Myocyte (in vitro differentiated cells): ENCODE measurements around the gene SERPINI2. TPM values are rescaled to one million over a fixed set of nuclear protein-coding genes. Genes with fewer than 3 reads are reported as not detected.

ENCODE experiments used
- DNase-seq: peaks from one replicate; pipeline ENCODE4 v3.0.0-alpha.2; 2012; ENCODE audit warnings: low read depth
- polyA plus RNA-seq: library from polyadenylated mRNA; unstranded; fragments of >200 nt; gene quantifications from one replicate; pipeline ENCODE4 v1.2.1, GENCODE V29; 2012; ENCODE audit warnings: missing spikeins
- total RNA-seq: library from RNA; depleted of rRNA; stranded (reverse); fragments of >200 nt; gene quantifications from 2 replicates; pipeline ENCODE4 v1.2.3, GENCODE V29; 2014

The SERPINI2 gene, protein sequence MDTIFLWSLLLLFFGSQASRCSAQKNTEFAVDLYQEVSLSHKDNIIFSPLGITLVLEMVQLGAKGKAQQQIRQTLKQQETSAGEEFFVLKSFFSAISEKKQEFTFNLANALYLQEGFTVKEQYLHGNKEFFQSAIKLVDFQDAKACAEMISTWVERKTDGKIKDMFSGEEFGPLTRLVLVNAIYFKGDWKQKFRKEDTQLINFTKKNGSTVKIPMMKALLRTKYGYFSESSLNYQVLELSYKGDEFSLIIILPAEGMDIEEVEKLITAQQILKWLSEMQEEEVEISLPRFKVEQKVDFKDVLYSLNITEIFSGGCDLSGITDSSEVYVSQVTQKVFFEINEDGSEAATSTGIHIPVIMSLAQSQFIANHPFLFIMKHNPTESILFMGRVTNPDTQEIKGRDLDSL
- total RNA-seq, result not detected in 2 replicates
- not detected for polyA plus RNA-seq

DNA sequence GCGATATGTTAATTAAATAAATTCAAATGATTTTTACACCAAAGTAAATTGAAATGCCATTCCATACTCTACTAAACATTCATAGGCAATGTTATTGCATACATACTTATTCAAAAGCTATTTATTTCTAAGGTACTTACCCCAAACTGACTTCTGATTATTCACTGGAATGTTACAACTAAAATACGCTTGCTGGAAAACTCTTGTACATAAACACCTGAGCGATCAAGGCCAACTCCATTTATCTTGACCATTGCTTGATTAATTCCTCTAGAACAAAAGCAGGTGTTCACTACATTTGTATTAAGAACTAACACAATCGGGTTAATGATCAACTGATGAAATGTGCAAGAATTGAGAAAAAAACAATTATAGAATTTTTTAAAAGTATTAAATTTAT lies at the start of gene SERPINI2:
SERPINI2 (minus strand) TSS at position 180 of the 400 bp plus-strand sequence. CDS start 2,208 bp downstream, outside the sequence.
- no peak for DNase-seq

DNA sequence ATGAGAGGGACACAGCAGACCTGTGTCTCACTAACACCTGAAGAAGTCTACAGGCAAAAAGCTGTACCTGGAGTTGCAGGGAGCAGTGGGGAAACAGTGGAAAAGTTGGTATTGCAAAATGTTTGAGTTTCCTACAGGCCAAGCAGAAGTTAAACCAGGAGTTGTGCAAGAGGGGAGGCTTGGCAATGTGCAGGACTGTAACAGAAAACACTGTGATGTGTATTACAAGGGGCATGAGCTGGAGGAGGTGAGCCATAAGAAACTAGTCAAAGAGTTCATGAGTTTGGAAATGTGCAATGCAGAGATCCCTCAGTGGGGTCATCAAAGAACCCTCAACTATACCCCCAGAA lies 47.1 kb upstream of the SERPINI2 start:
- no peak for DNase-seq

DNA sequence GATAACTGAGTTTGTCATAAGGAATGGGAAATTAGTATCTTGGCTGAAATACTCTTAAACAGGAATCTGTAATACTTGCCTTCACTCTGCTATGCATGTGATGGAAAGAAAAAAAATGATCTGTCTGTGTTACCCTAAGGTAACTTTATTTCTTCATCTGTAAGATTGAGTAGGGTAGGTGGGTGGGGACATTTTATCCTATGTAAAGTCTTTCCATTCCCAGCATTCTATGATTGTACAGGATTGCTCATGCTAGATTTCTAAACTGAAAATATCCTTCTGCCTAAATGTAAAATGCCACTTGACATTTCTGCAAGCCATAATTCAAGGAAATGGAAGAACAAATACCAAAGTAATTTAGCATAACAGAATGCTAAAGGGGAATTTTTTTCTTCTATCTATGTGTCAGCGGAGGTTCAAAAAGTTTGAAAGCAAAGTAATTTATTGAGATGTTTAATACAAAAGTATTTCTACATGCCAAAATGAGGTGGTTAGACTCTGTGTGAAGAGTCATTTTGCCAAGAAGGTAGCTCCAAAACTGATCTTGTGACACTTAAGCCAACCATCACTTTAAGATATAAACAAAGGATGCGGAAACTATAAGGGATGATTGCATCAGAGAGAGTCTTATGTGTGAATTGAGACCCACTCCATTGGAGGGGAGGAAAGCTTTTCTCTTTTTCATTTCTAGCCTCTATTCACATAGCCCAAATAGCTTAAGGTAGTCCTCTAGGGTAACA lies 46.6 kb upstream of the SERPINI2 start:
- no peak for DNase-seq

DNA sequence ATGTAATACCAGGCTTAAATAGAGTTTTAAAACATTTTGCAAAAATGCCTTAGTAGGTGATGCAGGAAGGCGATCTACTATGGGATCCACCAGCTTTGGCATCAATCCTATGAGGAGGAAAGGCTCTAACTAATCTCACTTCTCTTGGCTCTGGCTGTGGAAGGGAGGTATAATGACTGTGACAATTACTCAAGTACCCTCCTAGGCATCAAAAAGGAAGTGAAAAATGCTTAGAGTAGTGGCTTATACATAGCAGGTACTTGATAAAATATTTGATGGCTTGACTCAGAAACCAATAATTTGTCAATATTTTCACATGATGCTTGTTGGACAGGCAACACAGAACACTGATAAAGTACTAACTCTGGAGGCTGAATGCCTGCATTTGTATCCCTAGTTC lies 34.1 kb upstream of the SERPINI2 start:
- DNase-seq, result no peak

DNA sequence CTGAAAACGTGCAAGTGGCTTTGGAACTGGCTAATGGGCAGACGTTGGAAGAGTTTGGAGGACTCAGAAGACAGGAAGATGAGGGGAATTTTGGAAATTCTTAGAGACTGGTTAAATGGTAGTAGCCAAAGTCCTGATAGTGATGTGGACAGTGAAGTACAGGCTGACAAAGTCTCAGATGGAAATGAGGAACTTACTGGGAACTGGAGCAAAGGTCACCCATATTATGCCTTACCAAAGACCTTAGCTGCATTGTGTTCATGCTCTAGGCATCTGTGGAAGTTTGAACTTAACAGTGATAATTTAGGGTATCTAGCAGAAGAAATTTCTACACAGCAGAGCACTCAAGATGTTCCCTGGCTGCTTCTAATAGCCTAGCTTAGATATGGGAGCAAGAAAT lies 28.6 kb upstream of the SERPINI2 start:
- no peak for DNase-seq

DNA sequence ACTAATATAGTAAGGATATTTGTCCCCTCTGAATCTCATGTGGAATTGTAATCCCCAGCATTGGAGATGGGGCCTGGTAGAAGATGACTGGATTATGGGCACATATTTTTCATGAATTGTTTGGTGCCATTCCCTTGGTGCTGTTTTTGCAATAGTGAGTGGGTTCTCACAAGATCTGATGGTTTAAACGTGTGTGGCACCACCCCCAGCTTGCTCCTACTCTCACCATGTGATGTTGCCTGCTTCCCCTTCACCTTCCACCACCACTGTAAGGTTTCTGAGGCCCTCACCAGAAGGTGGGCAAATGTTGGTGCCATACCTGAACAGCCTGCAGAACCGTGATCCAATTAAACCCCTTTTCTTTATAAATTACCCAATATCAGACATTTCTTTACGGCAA lies 28.1 kb upstream of the SERPINI2 start:
- no peak for DNase-seq

DNA sequence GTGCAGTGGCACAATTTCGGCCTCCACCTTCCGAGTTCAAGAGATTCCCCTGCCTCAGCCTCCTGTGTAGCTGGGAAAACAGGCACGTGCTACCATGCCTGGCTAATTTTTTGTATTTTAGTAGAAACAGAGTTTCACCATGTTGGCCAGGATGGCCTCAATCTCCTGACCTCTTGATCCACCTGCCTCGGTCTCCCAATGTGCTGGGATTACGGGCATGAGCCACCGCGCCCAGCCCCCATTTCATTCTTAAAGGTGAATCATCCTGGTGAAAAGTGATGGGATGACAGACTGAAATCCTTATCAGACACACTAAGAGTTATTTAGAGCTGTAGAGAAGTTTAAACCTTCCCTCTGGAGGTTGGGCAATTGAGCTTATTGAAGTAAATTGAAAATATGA lies 24.1 kb upstream of the SERPINI2 start:
- DNase-seq, result no peak

DNA sequence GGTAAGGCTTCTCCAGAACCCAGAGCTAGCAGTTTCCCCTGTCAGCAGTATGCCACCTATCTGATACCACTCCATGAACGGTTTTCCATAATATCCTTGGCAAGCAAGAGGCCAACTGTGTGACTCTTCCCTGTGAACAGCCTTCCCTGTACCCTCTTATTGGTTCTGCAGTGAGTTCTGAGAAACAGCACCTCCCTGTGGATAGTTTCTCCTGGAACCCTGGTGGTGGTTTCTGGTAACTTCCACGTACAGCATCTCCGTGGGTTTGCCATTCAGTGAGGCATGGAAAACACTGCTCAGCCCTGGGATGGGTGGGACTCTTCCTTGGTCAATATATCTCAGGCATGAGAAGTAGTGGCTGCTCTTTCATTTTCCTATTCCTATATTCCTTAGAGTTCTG lies 19.4 kb upstream of the SERPINI2 start:
- no peak for DNase-seq

DNA sequence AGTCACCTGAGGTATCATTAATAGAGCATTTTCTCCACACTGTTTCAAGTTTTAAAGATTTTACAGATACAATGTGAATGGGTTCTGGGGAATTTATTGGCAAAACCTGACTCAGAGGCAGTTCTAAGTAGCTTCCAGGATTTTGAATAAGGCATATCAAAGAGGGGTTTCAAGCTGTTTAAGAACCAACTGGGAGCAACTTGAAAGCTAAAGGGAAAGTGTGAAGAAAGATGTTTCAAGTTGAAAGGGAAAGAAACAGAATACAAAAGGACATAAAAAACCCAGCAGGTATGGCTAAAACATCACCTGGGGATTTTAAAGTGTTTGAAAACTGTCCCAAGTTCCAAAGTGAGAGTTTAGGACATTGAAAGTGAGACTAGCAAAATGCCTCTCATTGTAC lies 17.8 kb upstream of the SERPINI2 start:
- DNase-seq, result no peak

DNA sequence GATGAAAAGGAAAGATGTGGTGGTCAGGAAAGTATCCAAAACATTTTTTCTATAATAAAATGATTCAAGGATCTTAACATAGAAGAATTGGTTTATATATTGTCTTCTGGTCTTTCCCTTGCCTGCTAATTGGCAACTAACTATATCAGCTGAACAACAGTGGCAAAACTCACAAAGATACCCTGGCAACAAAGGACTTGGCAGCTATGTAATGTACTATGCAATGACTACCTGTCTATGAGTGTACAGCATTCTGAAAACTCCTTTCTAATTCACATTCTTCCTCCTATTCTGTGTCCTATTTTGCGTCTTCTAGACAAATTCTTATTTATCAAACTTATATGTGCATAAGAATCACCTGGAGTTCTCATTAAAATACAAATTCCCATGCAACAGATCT lies 15.7 kb upstream of the SERPINI2 start:
- DNase-seq, result no peak

DNA sequence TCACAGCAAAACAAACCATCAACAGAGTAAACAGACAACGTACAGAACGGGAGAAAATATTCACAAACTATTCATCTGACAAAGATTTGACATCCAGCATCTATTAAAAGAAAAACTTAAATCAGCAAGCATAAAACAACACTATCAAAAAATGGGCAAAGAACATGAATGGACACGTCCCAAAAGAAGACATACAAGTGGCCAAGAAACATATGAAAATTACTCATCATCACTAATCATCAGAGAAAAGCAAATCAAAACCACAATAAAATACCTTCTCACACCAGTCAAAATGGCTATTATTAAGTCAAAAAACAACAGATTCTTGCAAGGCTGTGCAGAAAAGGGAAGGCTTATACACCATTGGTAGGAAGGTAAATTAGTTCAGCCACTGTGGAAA lies 13.7 kb upstream of the SERPINI2 start:
- DNase-seq, result no peak

DNA sequence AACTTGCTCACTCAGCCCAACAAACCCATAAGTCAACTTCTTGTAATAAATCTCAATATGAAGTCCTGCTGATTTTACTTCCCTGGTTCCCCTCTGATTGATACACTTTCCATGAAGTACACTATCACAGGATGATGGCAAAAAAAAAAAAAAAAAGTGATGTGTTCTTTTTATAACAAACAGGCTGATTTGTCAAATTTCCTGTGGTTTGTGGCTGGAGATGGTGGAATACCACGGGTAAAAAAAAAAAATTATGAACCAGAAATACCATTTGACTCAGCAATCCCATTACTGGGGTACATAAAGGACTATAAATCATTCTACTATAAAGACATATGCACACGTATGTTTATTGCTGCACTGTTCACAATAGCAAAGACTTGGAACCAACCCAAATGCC lies 10.7 kb upstream of the SERPINI2 start:
- DNase-seq, result no peak

DNA sequence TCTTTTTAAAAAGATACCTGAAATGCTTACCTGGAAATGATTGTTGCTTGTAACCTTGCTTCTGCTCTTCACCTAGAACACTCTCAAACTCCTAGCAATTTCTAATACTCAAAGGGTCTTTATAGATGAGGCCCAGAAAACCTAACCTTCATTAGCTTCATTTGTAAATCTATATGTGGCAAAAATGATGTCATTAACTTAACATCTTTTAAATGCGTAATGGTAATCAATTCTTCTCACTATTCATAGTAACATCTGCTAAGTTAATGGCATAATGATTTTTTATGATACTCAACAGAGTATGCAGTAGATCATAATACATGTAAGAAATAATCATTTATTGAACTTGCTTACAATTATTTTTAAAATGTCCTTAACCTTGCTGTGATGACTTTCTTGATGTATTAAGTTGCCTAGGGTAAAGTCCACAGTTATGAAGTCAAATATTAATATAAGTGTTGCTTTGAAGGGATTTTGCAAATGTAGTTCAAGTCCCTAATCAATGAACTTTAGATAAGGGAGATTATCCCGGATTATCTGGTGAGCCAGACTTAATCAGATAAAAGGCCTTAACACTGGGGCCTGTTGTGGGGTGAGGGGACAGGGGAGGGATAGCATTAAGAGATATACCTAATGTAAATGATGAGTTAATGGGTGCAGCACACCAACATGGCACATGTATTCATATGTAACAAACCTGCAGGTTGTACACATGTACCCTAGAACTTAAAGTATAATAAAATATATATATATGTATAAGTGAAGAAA lies 10.1 kb upstream of the SERPINI2 start:
- DNase-seq, result no peak

DNA sequence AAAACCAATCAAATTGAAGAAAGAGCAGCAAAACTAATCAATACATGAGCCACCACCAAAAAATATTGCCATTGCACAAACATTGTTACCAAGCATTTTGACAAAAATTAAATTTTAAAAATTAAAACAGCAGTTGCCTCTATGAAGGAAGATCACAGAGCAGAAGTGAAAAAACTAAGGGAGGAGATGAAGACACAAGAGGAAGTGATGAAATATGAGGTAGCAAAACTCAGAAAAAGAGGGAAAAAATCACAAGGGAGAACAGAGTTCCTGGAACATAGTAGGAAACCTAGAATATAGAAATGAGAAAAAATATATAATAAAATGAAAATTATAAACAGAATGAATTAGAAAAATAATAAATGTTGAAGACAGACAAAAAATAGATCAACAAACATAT lies 7.3 kb upstream of the SERPINI2 start:
- no peak for DNase-seq

DNA sequence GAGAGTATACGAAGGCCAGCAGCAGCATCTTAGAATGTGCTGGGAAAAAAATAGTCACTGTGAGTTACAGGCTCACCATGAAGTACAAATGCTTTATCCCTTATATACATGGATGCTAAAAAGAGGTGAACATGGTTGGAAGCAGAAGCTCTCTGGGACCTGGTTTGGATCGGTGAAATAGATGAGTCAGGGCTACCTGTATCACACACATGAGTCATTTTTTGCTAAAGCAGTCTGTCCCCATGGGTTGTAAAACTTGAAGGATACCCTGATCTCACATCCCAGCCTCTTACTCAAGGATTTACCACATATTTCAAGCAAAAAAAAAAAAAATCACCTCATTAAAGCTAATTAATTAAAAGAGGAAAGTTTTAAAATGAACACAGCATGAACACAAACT lies 6.9 kb upstream of the SERPINI2 start:
- DNase-seq, result no peak

DNA sequence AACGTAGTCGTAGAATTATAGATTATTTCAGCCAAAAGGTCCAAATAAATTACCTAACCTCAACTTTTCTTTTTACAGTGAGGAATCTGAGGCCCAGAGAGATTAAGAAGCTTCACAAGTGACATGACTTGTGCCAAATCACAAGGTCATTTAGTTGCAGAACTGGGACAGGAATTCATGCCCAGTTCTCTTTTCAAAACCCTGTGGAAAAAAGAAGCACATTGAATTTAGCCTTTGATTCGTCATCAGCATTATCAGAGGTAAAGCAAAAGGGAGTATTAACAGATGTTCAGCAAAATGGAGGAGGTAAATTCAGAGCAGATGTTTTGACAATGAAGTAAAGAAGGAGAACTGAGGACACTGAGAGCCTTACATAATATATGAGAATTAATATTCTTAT lies 4.5 kb downstream of the SERPINI2 start:
- DNase-seq, result no peak

DNA sequence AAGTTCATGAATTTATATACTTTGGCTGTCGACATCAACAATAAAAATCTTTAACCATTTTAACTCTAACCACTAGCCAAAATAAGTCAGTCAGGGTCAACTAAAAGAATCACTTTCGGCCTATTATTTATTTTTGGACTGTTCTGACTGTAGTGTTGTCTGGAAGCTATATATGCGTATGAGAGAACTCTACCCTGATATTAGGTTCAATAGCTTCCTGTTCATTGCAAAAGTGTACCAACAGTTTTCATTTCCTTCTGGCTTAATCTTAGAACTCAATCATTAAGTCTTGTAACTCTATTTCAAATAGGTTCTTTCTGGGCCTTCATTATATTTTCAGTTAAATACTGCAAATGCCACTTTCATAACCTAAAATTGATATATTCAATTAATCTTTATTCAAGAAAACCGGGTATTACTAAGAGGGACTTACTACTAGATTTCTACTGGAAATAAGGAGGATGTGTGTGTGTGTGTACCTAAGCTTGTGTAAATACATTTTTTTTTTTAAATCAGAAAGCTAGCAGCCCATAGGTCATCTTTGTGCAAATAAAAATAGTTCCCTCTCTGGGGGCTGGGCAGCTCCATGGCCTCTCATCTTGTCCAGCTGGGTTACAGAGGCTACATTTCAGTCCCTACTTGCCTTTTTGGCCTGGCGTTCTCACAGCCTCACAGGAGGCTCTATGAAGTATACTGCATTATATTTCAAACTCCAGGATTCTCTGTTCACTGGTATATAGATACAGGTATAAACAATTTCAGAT lies 5.8 kb downstream of the SERPINI2 start:
- DNase-seq, result no peak

DNA sequence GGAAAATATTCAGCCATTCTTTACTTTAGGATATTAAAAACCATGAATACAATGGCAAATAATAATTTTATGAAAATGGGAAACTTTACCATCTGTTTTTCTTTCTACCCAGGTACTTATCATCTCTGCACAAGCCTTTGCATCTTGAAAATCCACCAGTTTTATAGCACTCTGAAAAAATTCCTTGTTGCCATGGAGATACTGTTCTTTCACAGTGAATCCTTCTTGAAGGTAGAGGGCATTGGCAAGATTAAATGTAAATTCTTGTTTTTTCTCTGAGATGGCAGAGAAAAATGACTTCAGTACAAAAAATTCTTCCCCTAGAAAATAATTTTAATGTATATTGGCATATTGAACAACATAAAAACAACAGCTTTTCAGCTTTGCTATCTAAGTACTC lies 6.9 kb downstream of the SERPINI2 start:
- no peak for DNase-seq

DNA sequence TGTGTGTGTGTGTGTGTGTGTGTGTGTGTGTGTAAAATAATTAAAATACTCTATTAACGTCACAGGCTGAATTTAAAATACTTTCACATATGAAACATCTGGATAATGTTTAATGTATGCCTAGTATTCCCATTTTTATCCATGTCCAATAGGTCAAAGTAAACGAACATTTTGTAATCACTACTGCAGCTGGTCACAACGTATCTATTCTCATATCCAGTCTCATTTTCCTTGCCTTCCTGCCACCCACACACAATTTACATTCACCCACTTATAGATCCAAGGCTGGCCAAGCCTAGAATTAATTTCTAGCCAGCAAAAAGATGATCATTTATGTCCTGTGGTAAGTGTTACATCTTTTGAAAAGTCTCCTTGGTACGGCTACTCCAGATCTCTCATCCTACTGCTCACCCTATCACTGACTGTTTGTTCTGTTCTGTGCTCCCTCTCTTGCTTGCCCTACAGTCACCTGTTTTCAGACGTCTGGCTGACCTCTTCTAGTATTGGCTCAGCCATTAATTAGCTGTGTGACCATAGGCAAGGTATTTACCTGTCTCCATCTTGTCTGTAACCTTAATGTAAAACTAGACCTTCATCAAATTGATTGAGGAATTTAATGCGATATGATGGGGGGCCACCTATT lies 17.6 kb downstream of the SERPINI2 start:
- no peak for DNase-seq

DNA sequence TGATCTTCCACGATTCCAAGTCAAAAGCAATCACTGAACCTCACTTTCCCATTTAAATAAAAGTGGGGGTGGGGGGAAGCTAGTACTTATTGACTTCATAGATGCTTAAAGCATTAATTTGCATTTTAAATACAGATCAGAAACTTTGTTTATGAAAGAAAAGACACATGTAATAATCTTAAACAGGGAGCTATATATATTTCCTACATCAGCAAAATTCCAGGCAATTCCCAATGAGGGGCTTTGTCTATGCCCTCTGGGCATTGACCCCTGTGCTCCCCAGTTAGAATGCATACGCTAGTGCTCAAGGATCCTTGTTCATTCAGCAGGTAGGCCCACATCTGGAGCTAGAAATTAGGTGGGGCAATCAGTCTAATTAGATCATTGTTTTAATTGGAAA lies 20.0 kb downstream of the SERPINI2 start:
- no peak for DNase-seq

DNA sequence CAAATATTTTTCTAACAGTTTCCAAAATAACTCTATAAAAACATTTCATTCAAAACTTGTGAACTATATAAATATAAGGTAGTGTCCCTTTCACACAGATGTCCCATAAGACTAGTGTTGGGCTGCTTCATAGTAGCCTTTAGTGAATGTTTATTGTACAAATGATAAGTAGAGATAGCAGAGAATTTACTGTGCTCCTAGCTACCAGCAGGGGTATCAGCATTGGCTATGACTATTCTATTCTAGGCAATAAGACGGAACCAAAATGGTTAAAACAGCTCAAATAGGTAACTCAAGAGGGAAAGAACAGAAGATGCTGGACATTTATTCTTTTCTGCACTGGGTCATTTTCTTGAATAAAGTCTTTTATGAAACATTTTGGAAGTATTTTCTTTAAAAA lies 22.6 kb downstream of the SERPINI2 start:
- no peak for DNase-seq
